Liver (tissue), 9 donors: ENCODE measurements around the gene CCNG1. TPM values are rescaled to one million over a fixed set of nuclear protein-coding genes. Genes with fewer than 3 reads are reported as not detected.

Experiments
- DNase-seq: peaks from one replicate; pipeline ENCODE4 v3.0.0-alpha.2; 2017; ENCODE audit warnings: low spot score
- H3K27ac ChIP-seq, 2 donors: one replicate each; pipeline ENCODE4 v1.7.0; 2013; ENCODE audit warnings: inconsistent platforms in 2 of 2, low read length in 2 of 2, control low read depth in 1 of 2, low read depth in 1 of 2, mild to moderate bottlenecking in 1 of 2
- H3K27me3 ChIP-seq, 4 donors: one replicate each; pipeline versions ENCODE4 v1.6.1 to v1.7.0; 2013; ENCODE audit warnings: low read length in 3 of 4, inconsistent platforms in 1 of 4, mild to moderate bottlenecking in 1 of 4, moderate library complexity in 1 of 4; ENCODE audit not compliant: control insufficient read depth in 4 of 4, insufficient read depth in 4 of 4
- H3K36me3 ChIP-seq, 4 donors: one replicate each; pipeline versions ENCODE4 v1.6.1 to v1.7.0; 2013; ENCODE audit warnings: low read length in 3 of 4, mild to moderate bottlenecking in 3 of 4, low read depth in 1 of 4, moderate library complexity in 1 of 4; ENCODE audit not compliant: control insufficient read depth in 4 of 4, insufficient read depth in 3 of 4
- H3K4me1 ChIP-seq, 4 donors: one replicate each; pipeline versions ENCODE4 v1.6.1 to v1.7.0; 2013; ENCODE audit warnings: low read length in 3 of 4, mild to moderate bottlenecking in 3 of 4, moderate library complexity in 1 of 4; ENCODE audit not compliant: control insufficient read depth in 4 of 4, insufficient read depth in 4 of 4
- H3K4me3 ChIP-seq, 3 donors: one replicate each; pipeline versions ENCODE4 v1.6.1 to v1.7.0; 2013; ENCODE audit warnings: low read length in 3 of 3, control low read depth in 1 of 3, low read depth in 1 of 3, mild to moderate bottlenecking in 1 of 3
- H3K9ac ChIP-seq, 2 donors: one replicate each; pipeline ENCODE4 v1.7.0; 2013; ENCODE audit warnings: low read length in 2 of 2, mild to moderate bottlenecking in 2 of 2, moderate library complexity in 2 of 2, control low read depth in 1 of 2, low read depth in 1 of 2
- H3K9me3 ChIP-seq, 4 donors: one replicate each; pipeline versions ENCODE4 v1.6.1 to v1.7.0; 2013; ENCODE audit warnings: low read length in 3 of 4; ENCODE audit not compliant: control insufficient read depth in 4 of 4
- ATF3 ChIP-seq: IDR thresholded peaks from 2 replicates; pipeline ENCODE4 v1.6.1; 2016; ENCODE audit warnings: antibody characterized with exemption
- CTCF ChIP-seq: fragments of 150-350 bp; IDR thresholded peaks from 2 replicates; pipeline ENCODE4 v1.5.1; 2017; ENCODE audit warnings: improper control_type of control experiment, low read depth, low read length; ENCODE audit not compliant: missing input control
- EGR1 ChIP-seq, 2 donors: IDR thresholded peaks; 2 replicates each; pipeline ENCODE4 v1.6.1; 2016 to 2018; ENCODE audit warnings: antibody characterized with exemption in 2 of 2, low read depth in 2 of 2
- FOXA1 ChIP-seq: IDR thresholded peaks from 2 replicates; pipeline ENCODE4 v1.6.1; 2016; ENCODE audit warnings: antibody characterized with exemption
- FOXA2 ChIP-seq: IDR thresholded peaks from 2 replicates; pipeline ENCODE4 v1.6.1; 2016; ENCODE audit warnings: antibody characterized with exemption
- GABPA ChIP-seq, 2 donors: IDR thresholded peaks in 1 of 2; conservative IDR thresholded peaks in 1 of 2; 2 replicates each; pipeline ENCODE4 v1.6.1; 2016; ENCODE audit warnings: antibody characterized with exemption in 2 of 2, mild to moderate bottlenecking in 1 of 2, moderate library complexity in 1 of 2
- HNF4G ChIP-seq: IDR thresholded peaks from 2 replicates; pipeline ENCODE4 v1.6.1; 2016; ENCODE audit warnings: antibody characterized with exemption
- JUND ChIP-seq, 2 donors: IDR thresholded peaks; 2 replicates each; pipeline ENCODE4 v1.6.1; 2016; ENCODE audit warnings: antibody characterized with exemption in 2 of 2
- MAX ChIP-seq: IDR thresholded peaks from 2 replicates; pipeline ENCODE4 v1.6.1; 2016; ENCODE audit warnings: antibody characterized with exemption
- NR2F2 ChIP-seq: IDR thresholded peaks from 2 replicates; pipeline ENCODE4 v1.6.1; 2016; ENCODE audit warnings: antibody characterized with exemption
- RAD21 ChIP-seq, 2 donors: IDR thresholded peaks; 2 replicates each; pipeline ENCODE4 v1.6.1; 2016; ENCODE audit warnings: antibody characterized with exemption in 2 of 2, mild to moderate bottlenecking in 2 of 2
- RXRA ChIP-seq, 2 donors: IDR thresholded peaks; 2 replicates each; pipeline ENCODE4 v1.6.1; 2017 to 2018; ENCODE audit warnings: antibody characterized with exemption in 2 of 2, mild to moderate bottlenecking in 1 of 2
- SP1 ChIP-seq: IDR thresholded peaks from 2 replicates; pipeline ENCODE4 v1.6.1; 2018; ENCODE audit warnings: antibody characterized with exemption, mild to moderate bottlenecking
- TAF1 ChIP-seq: conservative IDR thresholded peaks from 2 replicates; pipeline ENCODE4 v1.6.1; 2016; ENCODE audit warnings: antibody characterized with exemption, mild to moderate bottlenecking
- YY1 ChIP-seq: IDR thresholded peaks from 2 replicates; pipeline ENCODE4 v1.6.1; 2016; ENCODE audit warnings: antibody characterized with exemption, mild to moderate bottlenecking
- ZBTB33 ChIP-seq: IDR thresholded peaks from 2 replicates; pipeline ENCODE4 v1.6.1; 2016; ENCODE audit warnings: antibody characterized with exemption
- WGBS: extraction: QIAGEN DNeasy Blood & Tissue Kit; methylation state at CpG from one replicate; pipeline ENCODE4 v1.1.7; 2013; 5-methylcytosine and 5-hydroxymethylcytosine counted together
- polyA plus RNA-seq, 2 donors: library from polyadenylated mRNA; stranded (reverse) in 1 of 2; unstranded in 1 of 2; fragments of 200-250 nt in 1 of 2; fragments of >200 nt in 1 of 2; fragmentation: Nextera tagmentation in 1 of 2; extraction: Ambion mirVana in 1 of 2; gene quantifications; one replicate each; pipeline versions ENCODE4 v1.2.1 to v1.2.3, GENCODE V29; 2013 to 2015
- total RNA-seq, 2 donors: library from RNA; depleted of rRNA; stranded (reverse); fragments of >200 nt; gene quantifications; one replicate each; pipeline ENCODE4 v1.2.3, GENCODE V29; 2014
- donor health status: healthy.
- donor health status: healthy.
- donor health status: healthy.
- donor health status: healthy.
- donor health status: healthy.

The CCNG1 gene
- total and polyA plus RNA-seq, 4 donors = 30.9 to 93.7 (median 74.1) TPM

DNA sequence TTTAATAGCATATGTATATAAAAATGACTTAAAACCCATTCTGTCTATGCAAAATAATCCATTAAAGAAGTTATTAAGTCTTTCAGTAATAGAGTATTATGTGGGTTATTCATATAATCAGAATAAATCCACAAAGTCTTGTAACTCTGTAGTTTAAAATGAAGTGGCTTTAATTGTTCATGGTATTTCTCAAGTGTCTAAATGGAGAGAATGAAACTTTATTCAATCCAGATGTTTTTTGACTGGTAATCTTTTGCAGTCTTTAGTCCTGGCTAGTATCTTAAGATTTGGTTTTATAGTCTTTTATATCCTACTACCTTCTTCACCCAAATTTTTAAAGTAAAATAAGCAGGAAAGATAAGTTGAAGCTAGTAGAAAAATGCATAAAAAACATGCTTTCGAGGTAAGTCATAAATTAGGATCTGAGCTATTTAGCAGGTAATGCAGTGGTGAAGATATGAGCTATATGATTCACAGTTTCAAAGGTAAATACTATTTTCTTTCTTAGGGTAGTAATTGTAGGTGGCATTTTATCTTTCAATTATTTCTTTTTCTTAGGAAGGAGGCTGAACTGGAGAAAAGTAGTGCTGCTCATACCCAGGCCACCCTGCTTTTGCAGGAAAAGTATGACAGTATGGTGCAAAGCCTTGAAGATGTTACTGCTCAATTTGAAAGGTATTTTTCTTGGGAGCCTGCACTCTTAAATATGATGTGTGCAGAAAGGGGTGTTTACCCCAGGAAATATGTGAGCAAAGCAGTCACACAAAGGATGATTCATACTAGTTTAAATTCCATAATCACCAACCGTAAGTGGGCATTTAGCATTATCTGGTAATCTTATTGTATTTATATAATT, 41.0 kb downstream of the CCNG1 start:
- Histone ChIP-seq H3K27me3 (no peaks in the 10 kb centered on the region), H3K27ac (no peak overlapping the region), H3K9me3 (no peaks in the 10 kb centered on the region), H3K36me3 (peaks cover 0 to 2% (median 0%) of the 10 kb centered on the region in 4 donors), H3K9ac (no peak overlapping the region), H3K4me3 (no peak overlapping the region), H3K4me1 (no peaks in the 10 kb centered on the region)
- no peak for TF ChIP-seq TAF1
- no peak for TF ChIP-seq JUND (IDR thresholded peaks at IDR 0.05)
- no peak for TF ChIP-seq FOXA2
- TF ChIP-seq CTCF = no peak
- no peak for TF ChIP-seq MAX
- no peak for TF ChIP-seq HNF4G
- TF ChIP-seq ATF3 = no peak
- no peak for TF ChIP-seq RAD21 (IDR thresholded peaks at IDR 0.05)
- TF ChIP-seq SP1 = no peak
- TF ChIP-seq RXRA (IDR thresholded peaks at IDR 0.05) = no peak
- no peak for TF ChIP-seq EGR1 (IDR thresholded peaks at IDR 0.05; ENCODE audit: low read depth in 2 of 2)
- no peak for TF ChIP-seq FOXA1
- no peak for TF ChIP-seq NR2F2
- TF ChIP-seq GABPA (IDR thresholded peaks at IDR 0.05 in 1 of 2, conservative IDR thresholded peaks at IDR 0.05 in 1 of 2) = no peak
- TF ChIP-seq ZBTB33 = no peak
- no peak for TF ChIP-seq YY1
- WGBS = 95% methylated on average over 2 of the region's 2 CpGs
- DNase-seq = no peak

DNA sequence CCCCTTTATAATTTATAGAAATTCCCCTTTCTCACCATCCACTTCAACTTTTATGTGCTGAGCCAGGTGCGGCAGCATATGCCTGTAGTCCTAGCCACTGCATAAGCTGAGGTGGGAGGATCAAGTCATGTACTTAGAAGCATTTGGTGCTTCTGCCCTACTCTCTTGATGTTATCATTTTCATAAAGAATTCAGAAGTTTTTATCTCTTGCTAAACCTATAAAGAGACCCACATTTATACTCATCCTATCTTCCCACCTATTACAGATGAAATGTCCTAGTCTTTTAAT, 41.5 kb downstream of the CCNG1 start:
- Histone ChIP-seq H3K36me3 (peaks cover 0 to 2% (median 0%) of the 10 kb centered on the region in 4 donors), H3K4me3 (no peak overlapping the region), H3K9me3 (no peaks in the 10 kb centered on the region), H3K27me3 (no peaks in the 10 kb centered on the region), H3K27ac (no peak overlapping the region), H3K9ac (no peak overlapping the region), H3K4me1 (no peaks in the 10 kb centered on the region)
- 97% methylated on average over 1 of the region's 1 CpG for WGBS
- no peak for TF ChIP-seq FOXA1
- DNase-seq = no peak
